Measurements from ENCODE around the gene ZFP36L2. TPM values are rescaled to one million over a fixed set of nuclear protein-coding genes. Genes with fewer than 3 reads are reported as not detected.
"Not testable (repeated sequence)": the region's sequence is repeated elsewhere in the genome, so short reads cannot be mapped to it uniquely, and the experiment has no call there.

ZFP36L2 gene
- polyA plus RNA-seq, 12 donors: 47.8 to 171 (median 61.6) TPM

DNA sequence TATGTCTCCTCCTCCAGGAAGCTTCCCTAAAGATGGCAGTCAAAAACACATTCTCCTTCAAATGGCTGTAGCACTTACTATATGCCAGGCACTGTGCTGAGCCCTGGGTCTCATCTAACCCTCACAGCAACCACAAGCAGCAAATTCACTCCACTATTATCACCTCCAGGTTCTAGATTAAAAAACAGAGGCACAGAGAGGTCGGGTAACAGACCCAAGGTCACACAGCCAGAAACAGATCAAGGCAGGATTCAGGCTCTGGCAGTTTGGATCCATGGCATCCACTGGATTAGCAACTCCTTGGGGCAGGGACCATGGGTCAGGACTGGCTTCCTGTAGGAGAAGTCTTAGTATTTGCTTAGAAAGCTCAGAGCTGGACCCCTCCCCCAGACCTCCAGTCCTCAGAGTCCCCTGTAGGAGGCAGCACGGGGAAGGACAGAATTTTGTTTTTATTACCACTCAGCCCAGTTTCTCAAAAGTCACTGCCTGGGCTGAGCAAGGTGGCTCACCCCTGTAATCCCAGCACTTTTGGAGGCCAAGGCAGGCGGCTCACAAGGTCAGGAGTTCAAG, 34.4 kb downstream of the ZFP36L2 start:
- DNase-seq: no peak

DNA sequence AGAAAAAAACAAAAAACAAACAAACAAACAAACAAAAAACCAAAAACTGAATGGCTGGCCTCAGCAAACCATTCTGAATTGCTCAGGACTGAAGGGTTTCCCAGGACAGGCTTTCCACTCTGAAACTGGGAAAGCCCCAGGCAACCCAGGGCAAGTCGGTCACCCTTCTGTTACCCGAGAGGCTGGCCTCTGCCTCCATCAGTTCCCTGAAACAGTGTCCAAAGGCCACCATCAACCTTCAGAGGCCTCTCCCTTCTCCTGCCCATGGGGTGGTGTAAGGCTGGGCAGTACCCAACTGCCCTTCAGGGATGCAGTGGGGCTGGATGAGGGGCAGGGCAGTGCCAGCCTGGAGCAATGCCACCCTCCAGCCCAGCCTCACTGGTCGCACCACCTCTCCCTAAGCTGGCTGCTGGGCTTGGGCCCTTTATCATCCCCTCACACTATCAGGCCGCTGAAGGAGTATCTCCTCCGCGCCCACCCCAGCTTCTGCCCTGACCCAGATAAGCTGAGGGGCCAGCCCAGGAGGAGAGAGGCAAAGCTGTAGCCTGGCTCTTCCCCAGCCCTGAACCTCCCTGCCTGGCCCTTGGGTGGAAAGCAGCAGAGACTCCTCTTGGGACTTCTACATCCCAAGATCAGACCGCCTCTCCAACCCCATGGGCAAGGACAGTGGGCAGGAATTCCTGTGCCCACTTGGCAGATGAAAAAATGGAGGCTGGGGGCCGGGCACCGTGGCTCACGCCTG, 35.9 kb downstream of the ZFP36L2 start:
- DNase-seq: no peak

DNA sequence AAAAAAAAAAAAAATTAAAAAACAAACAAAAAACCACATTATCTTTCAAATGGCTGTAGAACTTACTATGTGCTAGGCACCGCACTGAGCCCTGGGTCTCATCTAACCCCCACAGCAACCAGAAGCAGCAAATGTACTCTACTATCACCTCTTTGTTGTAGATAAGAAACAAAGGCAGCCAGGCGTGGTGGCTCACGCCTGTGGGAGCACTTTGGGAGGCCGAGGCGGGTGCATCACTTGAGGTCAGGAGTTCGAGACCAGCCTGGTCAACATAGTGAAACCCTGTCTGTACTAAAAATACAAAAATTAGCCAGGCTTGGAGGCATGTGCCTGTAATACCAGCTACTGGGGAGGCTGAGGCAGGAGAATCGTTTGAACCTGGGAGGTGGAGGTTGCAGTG, 36.5 kb downstream of the ZFP36L2 start:
- DNase-seq: not testable (repeated sequence)

DNA sequence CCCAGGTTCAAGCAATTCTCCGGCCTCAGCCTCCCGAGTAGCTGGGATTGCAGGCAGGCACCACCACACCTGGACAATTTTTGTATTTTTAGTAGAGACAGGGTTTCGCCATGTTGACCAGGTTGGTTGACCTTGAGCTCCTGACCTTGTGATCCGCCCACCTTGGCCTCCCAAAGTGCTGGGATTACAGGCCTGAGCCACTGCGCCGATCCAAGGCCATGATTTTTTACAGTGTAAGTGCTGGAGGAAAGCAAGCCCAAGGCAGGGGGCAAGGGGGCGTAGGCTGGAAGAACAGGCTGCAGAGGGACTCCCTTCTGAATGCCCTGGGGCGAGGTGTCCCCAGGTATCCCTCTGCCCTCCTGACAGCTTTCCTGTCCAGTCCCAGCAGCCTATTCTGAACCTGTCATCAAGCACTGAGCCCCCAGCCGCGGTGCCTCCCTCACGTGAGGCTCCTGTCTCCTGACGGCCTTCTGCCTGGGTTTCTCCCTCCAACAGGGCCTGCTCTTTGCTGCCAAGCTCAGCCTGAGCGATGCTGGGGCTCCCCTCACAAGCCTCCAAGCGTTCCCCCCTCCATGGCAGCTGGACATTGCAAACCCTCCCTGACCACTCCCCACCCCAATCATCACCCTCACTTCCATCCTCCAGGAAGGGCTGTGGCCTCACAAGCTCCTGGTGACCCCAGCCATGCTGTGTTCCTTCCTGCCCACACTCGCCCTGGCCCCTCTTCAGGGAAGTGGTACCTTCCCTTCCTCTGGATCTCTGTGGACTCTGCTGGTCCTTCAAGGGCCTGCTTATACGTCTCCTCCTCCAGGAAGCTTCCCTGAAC, 37.6 kb downstream of the ZFP36L2 start:
- no peak for DNase-seq

GRCh38 chr2:43186679-43187374, 39.6 kb downstream of the ZFP36L2 start:
- no peak for DNase-seq

DNA sequence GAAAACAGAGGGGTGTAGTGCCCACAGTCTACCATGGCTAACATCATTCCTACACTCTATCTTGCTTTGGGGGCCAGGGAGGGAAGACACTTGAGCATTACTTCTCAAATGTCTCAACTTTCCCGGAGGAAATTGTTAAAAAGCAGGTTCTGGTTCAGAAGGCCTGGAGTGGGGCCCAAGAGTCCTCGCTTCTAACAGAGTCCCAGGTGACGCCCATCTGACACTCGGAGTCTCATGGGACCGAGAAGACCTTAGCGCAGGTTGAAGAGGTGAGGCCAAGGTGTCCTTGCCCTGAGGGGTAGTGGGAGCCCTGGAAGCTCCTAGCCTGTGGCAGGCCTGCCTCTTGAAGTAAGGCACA, 40.1 kb downstream of the ZFP36L2 start:
- no peak for DNase-seq

DNA sequence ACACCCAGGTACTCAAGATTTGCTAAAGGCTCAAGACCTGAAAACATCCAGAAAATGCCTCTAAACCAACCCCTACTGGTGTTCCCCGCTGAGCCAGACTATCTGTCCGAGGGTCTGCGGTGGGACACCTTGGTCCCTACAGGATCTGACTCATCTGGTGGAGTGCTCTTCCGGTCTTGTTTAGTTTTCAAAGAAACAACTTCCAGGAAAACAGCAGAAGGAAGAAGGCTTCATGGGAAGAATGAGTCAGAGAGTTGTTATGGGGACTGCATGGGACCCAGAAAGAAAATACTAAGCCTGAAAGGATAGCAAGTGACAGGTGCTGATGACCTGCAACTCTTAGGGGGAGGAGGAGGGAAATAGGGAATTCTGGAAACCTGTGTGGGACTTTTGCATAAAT, 41.3 kb downstream of the ZFP36L2 start:
- no peak for DNase-seq

- DNase-seq: no peak
Observed at GRCh38 chr2:43184339-43184895, 42.0 kb downstream of the ZFP36L2 start.

DNA sequence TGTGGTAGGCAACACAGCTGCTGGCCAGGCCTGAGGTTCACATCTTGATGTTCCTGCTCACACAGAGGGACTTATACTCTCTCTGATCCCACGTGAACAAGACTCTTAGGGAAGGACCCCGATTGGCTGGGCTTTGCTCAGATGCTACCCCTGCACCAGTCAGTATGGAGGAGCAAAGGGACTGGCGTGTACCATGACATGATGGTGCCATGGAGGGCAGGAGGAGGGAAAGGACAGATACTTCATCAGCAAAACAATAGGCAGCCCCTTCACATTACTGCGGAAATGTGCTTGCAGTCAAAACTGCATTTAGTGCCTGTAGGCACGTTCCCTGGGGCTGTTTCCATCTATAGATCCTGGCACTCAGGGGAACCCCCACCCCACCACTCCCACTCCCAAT, 42.7 kb downstream of the ZFP36L2 start:
- no peak for DNase-seq

DNA sequence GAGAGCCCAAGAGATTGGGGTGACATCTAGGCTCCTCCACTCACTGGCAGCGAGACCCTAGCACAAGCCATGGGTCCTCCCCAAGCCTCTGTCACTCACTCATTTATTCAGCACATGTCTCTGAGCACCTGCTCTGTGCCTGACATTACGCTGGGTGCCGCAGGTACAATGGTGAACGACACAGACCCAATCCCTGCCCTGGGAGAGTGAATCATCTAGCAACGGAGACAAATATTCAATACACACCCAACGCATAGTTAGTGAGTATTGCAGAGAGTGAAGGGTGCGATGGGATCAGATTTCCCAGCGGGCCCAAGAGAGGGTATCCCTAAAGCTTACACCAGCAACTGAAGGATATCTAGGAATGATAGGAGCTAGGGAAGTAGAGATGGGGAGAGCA, 45.5 kb downstream of the ZFP36L2 start:
- no peak for DNase-seq

DNA sequence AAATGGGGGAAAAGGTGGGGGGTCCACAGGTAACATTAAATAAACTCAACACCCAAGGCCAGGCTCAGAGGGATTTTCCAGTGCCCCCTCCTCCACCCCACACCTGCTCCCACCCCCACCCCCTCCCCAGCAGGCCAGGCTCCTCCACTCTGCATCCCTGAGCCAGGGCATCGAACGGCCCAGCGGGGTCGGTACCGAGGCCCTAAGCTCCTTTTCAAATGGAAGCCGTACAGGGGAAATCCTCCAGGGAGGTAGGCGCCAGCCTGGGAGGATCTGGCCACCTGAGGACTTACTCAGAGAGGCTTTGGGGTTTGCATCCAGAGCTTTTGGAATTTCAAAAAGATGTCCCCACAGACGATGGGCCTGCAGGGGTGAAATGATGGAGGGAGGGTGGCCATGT, 46.5 kb downstream of the ZFP36L2 start:
- DNase-seq: no peak

GRCh38 chr2:43178602-43179542, 47.5 kb downstream of the ZFP36L2 start:
- DNase-seq: peak; percentile 67

DNA sequence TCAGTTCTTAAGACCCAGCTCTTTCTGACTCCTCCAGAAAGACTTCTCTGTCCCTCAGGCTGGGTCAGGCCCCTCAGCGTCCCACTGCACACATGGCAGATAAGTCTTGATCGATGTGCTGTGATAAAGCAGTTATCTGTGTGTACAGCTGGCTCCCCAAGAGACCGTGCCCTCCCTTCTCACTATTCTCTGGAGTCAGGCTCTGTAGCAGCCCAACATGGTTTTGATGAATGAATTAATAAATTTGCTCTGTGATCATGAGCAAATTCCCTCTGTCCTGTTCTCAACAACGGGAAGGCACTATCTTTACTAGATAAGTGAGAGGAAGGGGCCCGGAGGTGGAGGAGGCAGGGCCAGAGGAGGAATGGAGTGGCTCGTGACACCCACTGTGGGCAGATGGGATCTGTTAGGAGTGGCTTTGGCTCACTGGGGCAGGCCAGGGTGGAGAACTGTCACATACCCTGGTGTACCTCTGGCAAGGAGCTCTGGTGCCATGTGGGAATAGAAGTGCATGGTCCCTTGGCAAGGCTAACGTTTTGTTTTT, 48.3 kb downstream of the ZFP36L2 start:
- no peak for DNase-seq

DNA sequence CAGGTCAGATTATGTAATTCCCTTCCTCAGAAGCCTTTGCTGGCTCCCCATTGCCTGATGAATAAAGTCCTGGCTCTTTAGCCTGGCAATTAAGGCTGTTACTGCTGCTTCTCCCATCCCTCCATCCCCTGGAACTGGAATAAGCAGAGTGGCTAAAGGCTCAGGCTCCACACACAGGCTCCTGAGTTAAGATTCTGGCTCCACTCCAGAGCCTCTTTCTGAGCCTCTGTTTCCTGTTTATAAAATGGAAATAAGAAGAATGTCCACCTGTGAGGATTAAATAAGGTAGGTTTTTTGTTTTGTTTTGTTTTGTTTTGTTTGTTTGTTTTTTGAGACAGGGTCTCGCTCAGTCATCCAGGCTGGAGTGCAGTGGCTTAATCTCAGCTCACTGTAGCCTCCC, 50.0 kb downstream of the ZFP36L2 start:
- no peak for DNase-seq

DNA sequence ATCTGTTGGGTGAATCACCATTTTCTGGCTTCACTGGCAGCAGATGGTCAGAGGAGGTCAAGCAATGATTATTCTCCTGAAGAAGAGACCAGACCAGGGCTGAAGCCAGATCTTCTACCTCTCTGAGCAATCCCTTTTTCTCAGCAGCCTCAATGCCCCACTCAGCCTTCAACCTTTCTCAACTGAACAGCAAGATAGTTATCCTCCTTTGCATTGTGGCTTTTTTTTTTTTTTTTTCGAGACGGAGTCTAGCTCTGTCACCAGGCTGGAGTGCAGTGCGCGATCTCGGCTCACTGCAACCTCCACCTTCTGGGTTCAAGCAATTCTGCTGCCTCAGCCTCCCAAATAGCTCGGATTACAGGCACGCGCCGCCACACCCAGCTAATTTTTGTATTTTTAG, 50.5 kb downstream of the ZFP36L2 start:
- DNase-seq: no peak

DNA sequence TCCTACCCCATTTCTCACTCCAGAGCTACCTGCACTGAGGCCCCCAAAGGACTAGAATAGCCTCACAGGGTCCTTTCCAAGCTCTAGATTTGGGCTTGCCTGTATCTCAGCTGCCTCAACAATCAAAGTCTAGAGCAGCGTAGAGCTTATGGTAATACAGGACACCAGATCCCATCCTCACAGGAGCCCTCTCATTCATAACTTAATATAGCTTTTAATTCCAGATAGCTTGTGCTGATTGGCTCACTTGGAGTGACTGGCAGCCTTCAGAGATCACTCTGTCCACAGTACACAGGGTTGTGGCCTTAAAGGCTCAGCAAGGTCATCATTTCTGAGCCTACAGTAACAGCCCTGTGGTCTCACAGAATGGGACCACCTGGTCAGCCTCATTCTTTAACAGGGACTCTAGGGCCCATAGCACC, 51.4 kb downstream of the ZFP36L2 start:
- no peak for DNase-seq

GRCh38 chr2:43174368-43174916, 52.0 kb downstream of the ZFP36L2 start:
- DNase-seq: no peak
